CD4-positive, alpha-beta T cell treated with Interferon alpha-2 for 1 hour (primary cell): ENCODE data around the gene SNX9.
"Not testable (repeated sequence)": the region's sequence is repeated elsewhere in the genome, so short reads cannot be mapped to it uniquely, and the experiment has no call there.

ENCODE experiments used
- DNase-seq, 2 donors: peaks; one replicate each; pipeline ENCODE4 v3.0.0-alpha.2; 2020 to 2022

SNX9 gene

DNA sequence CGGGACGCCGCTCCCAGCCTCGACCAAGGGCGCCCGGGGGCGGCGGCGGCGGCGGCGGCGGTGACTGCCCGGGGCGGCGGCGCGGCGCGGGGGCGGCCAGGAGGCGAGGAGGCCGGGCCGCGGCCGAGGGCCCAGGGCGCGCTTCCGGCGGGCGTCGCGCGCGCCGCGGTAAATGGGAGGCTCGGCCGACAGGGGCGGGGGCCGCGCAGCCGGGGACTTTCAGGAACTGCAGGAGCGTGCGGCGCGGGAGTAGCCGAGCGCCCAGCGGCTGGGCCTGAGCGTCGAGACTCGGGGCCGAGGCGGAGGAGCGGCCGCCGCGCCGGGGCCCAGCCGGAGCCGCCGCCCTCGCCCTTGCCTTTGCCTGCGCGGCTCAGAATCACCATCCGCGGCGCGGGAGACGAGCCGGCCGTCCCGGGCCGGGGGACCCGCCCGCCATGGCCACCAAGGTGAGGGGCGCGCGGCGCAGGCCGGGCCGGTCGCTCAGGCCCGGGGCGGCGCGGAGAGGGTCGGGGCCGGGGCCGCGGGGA lies at the start of gene SNX9:
TSS of gene SNX9 (plus strand) at position 246 of the 527 bp plus-strand sequence. CDS start at position 435, 189 bp downstream.
- DNase-seq = peak; percentile 70 to 72

DNA sequence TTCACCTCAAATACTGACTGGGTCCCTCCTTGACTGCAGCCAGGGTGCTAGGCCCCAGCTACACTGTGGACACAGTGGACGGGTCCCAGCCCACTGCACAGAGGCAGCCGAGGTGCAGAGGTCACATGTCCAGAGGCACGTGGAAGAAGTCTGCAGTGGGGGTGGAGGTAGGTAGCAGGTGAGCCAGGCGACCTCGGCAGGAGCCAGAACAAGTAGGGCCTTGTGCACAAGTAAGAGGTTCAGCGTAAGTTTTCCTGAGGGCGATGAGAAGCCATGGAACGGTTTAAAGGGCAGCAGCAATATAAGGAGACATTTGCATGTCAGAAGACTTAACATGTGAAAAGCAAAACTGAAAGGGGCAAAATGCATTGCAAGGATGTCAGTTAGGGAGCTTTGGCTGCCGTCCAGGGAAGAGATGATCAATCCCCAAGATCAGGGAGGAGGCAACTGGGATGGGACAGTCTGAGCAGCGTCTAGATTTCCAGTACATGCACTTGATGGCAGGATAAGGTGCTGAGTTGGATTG lies 49.7 kb upstream of the SNX9 start:
- no peak for DNase-seq

DNA sequence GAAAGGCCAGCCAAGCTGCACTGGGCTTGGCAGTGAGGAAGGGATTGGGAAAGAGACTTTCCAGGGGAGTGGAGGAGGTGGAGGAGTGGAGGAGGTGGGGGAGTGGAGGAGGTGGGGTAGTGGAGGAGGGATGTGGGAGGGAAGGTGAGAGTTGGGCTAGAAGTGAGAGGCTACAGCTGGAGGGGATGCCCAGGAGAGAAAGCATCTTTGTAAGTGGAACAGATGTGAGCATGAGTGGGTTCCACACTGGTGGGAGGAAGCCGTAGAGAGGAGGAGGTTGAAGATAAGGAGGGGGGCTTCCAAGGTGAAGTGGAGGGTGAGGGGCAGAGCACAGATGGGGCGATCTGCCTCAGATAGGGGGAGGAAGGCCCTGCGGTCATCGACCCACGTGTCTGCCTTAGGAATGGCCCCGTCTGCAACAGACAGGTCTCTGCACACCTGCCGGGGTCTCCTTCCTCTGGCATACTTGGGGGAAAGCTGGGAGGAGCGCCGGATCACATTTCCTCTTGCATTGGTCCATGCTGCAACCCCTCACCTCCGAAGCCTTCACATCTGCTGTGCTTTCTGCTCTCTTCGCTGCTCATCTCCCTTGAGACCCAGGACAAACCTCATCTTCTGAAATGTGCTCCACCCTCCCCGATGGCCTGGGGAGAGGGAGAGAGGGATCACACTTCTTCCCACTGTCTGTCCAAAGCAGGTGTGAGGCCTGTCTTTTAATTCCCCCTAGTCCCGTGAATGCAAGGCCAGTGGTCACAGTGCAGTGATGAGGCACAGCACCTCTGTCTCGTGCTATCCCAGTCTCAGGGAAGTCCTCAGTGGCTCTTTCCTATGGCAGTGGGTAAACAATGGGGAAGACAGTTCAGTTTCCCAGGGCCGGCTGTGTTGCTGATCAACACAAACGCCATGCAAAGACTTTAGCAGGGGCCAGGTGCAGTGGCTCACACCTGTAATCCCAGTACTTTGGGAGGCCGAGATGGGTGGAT lies 48.6 kb upstream of the SNX9 start:
- DNase-seq = no peak

DNA sequence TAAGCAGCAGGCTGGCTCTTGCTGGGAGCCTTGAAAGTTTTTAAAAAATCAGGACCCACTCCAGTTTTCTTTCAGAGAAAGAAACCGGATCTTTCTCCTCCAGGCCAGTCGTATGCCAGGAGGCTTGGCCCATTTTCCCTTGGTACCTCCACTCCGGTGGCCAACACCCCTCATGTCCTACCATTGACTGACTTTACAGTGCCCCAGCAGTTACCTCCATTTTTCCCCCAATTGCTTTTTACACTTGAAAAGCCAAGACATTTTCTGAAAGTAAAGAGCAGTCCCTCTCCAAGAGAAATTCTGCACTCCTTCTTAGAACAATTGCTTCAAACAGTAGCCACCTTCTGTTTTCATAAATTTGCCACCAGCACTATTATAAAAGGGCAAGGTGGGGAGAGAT lies 47.7 kb upstream of the SNX9 start:
- DNase-seq = no peak

DNA sequence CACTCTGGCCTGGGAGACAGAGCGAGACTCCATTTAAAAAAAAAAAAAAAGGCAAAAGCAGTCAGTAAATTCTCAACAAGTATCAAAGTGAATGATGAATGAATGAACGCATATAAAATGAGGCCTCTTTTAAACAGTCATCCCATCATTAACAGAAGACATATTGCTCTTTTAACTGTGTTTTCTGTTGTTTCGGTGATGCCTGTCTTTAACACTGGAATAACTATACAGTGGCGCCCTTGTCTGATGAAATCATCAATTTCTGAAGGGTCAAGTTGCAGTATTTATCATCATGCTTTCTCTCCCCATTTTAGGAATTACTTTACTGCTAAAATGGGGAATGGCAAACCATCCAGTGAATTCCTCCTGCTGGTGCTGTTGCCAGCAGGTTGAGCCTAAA lies 45.7 kb upstream of the SNX9 start:
- DNase-seq = no peak

DNA sequence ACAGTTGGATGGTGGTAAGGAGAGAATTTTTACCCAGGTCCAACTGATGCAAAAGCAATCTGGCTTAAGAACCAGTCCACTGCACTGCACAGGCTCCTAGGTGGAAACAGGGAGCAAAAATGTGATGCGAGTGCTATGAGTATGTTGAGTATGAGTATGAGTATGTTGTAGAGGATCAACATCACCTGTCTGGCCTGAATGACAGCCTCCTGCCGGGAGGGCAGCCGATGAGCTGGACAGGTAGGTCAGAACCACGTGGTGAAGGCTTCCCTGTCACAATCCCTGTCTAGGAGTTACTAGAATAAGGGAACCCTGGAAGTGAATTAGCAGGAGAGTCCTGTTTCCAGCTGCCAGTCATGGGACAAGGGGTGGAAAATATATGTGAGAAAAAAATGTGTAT lies 44.3 kb upstream of the SNX9 start:
- no peak for DNase-seq

DNA sequence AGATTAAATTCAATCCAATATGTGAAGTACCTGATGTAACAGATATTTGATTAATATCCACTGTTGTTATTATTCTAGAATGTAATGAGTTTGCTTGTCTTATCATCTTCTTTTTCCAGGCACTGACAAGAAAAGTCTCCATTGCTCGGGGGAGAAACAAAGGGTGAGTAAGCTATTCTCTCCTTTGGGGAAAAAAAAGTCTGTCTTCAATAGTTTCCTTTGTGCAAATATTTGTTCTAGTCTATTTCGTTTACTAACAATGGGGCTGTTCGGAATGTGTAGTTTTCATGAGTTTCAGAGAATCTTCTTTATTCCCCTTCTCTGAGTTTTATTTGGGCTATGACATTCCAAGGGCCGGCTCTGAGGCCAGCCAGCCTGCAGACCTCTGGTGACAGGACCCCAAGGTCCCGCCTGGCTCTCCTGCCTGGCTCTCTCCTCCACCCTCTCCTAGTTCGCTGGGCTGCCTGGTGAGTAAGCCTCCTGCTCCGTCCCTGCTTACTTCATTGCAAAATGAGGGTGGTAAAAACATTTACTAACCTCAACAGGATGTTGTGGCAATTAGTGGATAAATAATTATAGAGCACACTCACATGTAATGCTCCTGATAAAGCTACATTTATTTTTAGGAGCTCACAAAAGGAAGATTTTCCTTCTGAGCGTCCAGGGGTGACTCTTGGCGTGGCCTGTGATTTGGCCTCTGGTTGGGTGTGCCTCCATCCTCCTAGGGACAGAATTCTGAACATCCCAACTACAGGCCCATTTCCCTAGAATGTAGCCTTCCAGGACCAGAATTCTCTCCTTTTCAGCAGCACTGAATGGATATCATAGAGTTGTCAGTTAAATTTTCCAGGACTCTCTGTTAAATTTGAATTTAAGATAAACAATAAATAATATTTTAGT lies 43.1 kb upstream of the SNX9 start:
- no peak for DNase-seq

DNA sequence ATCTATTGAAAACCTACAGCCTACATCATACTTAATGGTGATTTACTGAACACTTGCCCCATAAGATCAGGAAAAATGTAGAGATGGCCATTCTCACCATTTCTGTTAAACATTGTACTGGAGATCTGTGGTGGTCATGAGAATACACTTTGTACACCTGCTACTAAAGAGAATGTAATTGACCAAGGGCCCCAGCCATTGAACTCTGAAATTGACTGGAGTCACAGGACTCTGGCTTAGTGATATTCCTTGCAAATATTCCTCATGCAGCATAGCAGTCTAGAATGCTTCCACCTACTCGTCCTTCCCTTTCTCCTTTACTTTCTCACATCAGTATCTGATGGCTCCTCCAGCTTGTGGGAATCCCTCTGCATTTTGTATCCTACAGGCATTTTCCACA lies 37.4 kb upstream of the SNX9 start:
- DNase-seq = no peak

DNA sequence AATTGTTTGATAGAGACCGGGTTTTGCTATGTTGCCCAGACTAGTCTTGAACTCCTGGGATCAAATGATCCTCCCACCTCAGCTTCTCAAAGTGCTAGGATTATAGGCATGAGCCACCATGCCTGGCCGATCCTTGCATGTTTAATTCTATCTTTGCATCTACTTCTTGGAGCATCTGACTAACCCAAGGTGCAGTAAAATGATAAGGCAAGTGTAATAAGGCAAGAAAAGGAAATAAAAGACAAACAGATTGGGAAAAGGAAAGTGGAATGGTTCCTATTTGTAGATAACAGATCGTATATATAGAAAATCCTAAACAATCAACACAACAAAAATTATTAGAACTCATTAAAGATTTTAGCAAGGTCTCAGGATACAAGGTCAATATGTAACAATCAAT lies 36.8 kb upstream of the SNX9 start:
- DNase-seq = no peak

DNA sequence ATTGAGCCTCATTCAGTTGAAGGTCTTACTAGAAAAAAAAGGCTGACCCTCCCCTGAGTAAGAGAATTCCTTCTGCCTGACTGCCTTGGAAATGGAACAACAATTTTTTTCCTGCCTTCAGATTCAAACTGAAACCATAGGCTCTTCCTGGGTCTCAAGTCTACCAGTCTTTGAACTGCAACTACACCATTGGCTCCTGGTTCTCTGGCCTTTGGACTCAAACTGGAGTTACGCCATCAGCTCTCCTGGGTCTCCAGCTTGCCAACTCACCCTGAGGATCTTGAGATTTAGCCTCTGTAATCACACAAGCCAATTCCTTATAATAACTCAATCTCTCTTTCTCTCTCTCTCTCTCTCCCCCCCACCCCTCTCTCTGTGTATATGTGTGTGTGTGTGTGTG lies 36.0 kb upstream of the SNX9 start:
- DNase-seq = no peak

DNA sequence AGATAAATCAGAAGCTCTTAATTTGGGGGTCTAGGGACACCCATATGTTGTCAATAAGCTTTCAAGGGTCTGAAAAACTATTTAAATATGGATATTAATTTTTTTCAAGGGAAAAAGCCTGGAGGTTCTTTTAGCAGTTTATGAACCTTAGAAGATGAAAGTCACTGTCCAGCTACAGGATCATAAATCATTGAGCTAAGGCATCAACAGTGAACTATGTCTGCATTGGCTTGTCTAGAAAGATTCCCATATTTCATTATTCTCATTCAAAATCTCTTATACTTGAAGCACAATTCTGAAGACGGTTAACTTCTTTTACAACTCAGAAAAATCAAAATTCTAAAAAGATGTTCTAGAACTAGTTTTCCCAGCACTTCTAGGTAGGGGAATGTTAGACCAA lies 34.9 kb upstream of the SNX9 start:
- no peak for DNase-seq

DNA sequence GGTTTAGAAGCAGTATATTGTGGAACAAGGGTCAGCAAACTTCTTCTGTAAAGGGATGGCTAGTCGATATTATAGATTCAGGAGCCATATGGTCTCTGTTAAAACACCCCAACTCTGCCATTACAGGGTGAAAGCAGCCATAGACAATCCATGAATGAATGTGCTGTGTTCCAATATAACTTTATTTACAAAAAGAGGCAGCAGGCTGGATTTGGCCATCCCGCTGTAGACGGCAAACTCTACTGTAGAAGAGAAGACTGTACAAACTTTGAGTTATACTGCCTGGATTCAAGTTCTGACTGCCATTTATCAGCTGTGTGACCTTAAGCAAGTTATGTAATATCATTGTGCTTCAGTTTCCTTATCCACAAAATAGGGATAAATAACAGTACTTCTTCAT lies 33.7 kb upstream of the SNX9 start:
- no peak for DNase-seq

DNA sequence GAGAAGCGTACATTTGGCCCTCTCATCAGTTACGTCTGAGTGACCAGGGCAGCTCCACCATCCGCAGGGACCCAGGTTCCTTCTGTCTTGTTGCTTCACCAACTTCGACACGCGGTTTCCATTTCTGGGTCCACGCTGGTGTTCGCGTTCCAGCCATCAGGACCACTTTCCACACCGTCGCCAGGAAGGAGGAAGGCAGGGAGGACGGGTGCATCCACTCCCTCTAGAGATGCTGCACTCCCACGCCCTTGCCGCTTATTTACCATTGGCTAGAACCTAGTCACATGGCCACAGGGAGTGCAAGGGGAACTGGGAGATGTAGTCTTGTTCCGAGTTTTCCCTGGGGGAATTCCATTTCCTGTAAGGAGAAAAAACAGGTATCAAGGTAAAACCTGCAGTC lies 33.2 kb upstream of the SNX9 start:
- DNase-seq = no peak

DNA sequence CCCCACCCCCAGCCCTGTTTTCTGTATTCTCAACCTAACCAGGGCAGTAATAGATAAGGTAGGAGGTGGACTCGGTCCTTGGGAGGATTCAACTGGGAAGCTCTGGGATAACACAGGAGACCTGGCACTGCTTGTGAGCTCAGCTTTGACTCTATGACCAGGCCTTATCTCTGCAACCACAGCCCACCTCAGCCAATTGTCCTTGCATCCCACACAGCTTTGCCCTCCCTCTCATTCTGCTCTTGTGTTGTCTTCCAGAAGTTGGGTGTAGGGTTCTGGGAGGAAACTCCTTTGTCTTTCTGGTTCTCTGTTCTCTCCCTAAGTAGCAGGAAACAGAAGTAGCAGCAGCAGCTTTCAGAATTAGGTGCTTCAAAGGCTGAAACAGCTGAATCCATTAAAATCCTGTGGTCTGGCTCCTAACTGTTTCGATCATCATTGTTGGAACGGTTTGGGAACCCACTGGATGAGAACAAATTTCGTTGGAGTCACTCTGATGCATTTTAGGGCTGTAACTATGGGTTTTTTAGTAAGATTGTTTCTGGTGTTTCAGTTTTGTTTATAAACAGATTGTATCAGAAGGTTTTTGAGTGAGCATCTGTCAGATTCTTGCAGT lies 32.4 kb upstream of the SNX9 start:
- DNase-seq = no peak

DNA sequence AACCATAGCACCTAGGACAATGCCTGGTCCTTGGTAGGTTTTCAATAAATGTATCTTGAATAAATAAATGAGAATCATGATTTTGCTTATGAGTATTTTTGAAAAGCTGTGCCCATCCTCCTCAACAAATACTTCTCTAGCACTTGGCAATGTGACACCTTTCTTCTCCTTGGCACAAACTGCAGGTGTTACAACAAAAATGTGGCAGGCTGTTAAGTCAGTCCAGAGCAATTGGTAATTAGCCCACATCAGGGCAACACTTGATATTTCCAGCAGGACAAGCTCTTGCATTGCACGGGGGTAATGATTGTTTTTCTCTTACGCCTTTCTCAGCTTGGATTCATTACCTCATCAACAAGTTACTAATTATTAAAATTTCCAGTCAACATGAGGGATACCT lies 31.6 kb upstream of the SNX9 start:
- DNase-seq = no peak

DNA sequence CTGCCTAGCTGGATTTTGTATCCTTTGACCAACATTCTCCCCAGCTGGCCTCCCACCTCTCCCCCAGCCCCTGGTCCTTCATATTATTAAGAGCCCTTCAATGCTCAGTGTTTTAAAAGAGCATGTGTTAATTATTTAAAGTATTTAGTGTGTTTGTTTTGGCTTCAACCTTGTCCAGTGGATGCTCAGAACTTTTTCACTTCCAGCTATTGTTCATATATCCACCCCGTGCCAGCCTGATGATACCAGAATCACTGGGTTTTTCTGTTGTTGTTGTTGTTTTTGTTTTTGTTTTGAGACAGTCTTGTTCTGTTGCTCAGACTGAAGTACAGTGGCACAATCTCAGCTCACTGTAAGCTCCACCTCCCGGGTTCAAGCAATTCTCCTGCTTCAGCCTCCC lies 30.4 kb upstream of the SNX9 start:
- no peak for DNase-seq

DNA sequence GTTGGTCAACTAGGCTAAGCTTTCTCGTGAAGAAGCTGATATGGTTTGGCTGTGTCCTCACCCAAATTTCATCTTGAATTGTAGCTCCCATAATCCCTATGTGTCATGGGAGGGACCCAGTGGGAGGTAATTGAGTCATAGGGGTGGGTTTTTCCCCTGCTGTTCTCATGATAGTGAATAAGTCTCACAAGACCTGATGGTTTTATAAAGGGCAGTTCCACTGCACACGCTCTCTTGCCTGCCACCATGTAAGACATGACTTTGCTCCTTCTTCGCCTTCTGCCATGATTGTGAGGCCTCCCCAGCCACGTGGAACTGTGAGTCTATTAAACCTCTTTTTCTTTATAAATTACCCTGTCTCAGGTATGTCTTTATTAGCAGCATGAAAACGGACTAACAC lies 29.0 kb upstream of the SNX9 start:
- not testable (repeated sequence) for DNase-seq

DNA sequence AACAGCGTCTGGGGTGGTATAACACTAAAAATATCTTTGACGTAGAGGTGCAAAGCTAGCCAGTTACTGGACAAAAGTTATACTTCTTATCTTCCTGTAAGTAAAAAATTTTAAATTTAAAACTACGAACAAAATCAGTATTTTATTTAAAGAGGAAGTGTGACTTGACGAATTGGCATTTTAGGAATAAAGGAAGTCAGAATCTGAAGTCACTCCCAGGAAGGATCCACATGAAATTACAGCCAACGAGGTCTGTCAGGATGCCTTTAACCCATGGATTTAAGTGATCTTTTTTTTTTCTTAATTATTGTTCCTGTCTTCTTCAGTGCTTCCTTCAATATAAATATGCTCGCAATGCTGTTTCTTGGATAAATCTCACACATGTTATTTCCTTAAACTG lies 27.2 kb upstream of the SNX9 start:
- DNase-seq = no peak

DNA sequence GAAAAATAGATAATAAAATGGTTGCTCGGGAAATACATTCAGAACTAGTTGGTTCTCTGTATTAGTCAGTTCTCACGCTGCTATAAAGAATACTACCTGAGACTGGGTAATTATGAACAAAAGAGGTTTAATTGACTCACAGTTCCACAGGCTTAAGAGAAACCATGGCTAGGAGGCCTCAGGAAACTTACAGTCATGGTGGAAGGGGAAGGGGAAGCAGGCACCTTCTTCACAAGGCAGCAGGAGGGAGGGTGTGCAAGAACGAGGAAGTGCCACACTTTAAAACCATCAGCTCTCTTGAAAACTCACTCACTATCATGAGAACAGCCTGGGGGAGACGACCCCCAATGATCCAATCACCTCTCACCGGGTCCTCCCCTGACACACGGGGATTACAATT lies 24.2 kb upstream of the SNX9 start:
- no peak for DNase-seq

DNA sequence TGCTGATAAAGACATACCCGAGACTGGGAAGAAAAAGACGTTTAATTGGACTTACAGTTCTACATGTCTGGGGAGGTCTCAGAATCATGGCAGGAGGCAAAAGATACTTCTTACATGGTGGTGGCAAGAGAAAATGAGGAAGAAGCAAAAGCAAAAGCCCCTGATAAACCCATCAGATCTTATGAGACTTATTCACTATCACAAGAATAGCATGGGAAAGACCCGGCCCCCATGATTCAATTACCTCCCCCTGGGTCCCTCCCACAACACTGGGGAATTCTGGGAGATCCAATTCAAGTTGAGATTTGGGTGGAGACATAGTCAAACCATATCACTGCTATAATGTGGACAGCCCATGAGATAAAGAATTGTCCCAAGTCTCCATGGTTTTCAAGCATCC lies 23.5 kb upstream of the SNX9 start:
- not testable (repeated sequence) for DNase-seq

DNA sequence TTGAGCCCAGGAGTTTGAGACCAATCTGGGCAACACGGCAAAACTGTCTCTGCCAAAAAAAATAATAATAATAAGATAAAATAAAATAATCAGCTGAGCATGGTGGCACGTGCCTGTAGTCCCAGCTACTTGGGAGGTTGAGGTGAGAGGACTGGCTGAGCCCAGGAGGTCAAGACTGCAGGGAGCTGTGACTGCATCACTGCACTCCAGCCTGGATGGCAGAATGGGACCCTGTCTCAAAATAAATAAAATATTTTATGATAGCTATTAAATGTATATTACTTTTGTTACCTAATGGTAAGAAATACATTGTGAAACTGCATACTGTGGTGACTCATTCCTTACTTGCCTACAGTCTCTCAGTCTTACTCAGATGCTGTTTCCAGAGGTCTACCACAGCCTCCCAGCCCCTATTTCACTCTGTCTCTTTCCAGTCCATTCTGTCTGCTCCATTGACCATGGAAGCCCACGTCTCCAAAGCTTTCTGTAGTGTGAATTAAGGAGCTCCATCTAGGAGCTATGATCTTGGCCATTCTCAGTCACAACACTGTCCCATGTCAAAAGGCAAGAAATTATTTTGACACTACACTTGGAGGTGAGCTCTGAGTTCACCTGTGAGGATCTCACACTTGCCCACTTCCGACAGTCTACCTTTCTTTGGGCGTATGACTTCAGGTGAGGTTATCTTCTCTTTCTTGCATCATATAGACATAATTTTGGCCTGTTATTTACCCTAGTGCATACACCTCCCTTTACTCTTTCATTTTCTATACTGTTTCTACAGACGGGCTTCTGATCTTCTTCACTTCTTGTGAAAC lies 22.4 kb upstream of the SNX9 start:
- no peak for DNase-seq
